Fibroblast of the aortic adventitia (primary cell): Measurements from ENCODE around the gene MIF4GD. TPM values are rescaled to one million over a fixed set of nuclear protein-coding genes. Genes with fewer than 3 reads are reported as not detected.
A peak's percentile ranks its signal among the peaks of the same experiment; 100 is the strongest.

Source experiments
- DNase-seq: peaks from one replicate; pipeline ENCODE4 v3.0.0-alpha.2; 2010; ENCODE audit warnings: low read depth
- H3K4me3 ChIP-seq: 2 replicates; pipeline ENCODE4 v1.5.1; 2011; ENCODE audit warnings: low read depth, mild to moderate bottlenecking, control low read depth, low read length, moderate library complexity
- total RNA-seq: library from RNA; depleted of rRNA; stranded (reverse); fragments of >200 nt; gene quantifications from 2 replicates; pipeline ENCODE4 v1.2.3, GENCODE V29; 2012; ENCODE audit warnings: low replicate concordance
- TF ChIP-seq, protein P1 (sequence below): IDR thresholded peaks from 2 replicates; pipeline ENCODE4 v1.5.1; 2011; ENCODE audit warnings: mild to moderate bottlenecking, low read length, control low read depth, inconsistent platforms; ENCODE audit not compliant: insufficient read depth

Gene MIF4GD
- total RNA-seq, 1 donor = 9.9 TPM

DNA sequence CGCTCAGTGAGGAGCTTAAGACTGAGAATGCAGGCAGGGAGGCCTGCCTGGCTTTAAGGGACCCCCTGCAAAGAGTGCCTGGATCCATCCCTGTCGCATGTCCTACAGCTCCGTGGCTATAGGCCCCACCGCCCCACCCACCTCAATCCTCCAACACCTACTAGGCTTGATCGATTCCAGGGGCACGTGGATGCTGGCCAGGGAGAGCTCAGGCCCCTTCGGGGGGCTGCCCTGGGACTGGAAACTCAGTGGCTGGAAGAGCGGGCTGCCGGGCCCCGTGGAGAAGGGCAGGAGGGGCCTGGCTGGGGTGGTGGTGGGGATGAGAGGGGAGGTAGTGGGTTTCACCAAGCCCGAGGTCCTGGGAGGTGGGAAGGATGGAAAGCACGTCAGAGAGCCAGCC, 31.8 kb downstream of the MIF4GD start:
- DNase-seq = no peak
- TF ChIP-seq, protein P1, sequence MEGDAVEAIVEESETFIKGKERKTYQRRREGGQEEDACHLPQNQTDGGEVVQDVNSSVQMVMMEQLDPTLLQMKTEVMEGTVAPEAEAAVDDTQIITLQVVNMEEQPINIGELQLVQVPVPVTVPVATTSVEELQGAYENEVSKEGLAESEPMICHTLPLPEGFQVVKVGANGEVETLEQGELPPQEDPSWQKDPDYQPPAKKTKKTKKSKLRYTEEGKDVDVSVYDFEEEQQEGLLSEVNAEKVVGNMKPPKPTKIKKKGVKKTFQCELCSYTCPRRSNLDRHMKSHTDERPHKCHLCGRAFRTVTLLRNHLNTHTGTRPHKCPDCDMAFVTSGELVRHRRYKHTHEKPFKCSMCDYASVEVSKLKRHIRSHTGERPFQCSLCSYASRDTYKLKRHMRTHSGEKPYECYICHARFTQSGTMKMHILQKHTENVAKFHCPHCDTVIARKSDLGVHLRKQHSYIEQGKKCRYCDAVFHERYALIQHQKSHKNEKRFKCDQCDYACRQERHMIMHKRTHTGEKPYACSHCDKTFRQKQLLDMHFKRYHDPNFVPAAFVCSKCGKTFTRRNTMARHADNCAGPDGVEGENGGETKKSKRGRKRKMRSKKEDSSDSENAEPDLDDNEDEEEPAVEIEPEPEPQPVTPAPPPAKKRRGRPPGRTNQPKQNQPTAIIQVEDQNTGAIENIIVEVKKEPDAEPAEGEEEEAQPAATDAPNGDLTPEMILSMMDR = no peak

DNA sequence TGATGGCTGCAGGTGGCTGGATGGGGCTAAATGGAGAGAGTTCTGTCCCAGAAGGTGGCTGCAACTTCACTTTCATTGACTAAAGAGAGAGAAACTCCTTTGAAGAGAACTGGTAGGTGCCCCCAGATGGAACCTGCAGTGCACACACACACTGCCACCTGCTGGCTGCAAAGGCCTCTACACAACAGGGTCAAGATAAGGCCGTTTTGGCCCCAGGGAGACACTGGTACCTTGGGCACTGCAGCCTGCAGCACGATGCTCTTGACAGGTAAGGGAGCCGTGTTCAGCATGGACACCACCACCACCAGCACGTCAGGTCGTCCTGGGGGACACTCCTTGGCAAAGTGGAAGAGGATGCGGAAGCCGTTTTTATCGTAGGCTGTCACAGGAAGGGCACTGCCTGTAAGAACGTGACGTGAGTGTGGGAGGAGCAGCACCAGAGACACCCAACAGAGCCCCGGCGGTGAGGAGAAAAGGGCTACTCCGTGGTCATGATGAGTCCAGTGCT, 32.3 kb downstream of the MIF4GD start:
- peak; percentile 64 for DNase-seq
- TF ChIP-seq, protein P1 = peak; percentile 84
- no peak overlapping the region for H3K4me3 ChIP-seq

More for the DNA sequence above, 31.8 kb downstream of the MIF4GD start:
- H3K4me3 ChIP-seq = no peak overlapping the region

DNA sequence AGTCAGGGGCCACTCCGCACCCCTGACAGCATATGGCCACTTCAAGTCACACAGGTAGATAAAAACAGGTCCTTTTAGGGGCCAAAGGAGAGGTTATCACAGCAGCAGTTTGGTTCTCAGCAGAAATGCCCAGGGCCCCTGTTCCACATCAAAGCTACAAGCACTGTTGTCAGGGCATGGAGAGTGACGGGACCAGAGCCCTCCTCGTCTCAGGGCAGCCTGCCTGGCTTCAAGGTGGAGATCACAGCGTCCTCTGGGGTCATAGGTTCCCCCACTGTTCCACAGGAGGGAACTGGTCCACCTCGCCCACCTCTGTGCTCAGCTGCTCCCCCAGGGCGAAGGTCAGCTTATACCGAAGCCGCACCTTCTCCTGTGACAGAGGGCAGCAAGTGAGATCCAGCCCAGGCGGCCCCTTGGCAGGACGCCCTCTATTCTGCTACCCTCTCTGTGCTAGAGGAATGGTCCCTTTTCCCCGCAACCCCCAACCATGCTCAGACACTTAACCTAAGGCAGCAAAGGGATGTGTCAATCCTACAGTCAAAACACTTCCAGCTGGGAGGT, 32.9 kb downstream of the MIF4GD start:
- DNase-seq = no peak
- no peak overlapping the region for H3K4me3 ChIP-seq
- TF ChIP-seq, protein P1 = no peak

DNA sequence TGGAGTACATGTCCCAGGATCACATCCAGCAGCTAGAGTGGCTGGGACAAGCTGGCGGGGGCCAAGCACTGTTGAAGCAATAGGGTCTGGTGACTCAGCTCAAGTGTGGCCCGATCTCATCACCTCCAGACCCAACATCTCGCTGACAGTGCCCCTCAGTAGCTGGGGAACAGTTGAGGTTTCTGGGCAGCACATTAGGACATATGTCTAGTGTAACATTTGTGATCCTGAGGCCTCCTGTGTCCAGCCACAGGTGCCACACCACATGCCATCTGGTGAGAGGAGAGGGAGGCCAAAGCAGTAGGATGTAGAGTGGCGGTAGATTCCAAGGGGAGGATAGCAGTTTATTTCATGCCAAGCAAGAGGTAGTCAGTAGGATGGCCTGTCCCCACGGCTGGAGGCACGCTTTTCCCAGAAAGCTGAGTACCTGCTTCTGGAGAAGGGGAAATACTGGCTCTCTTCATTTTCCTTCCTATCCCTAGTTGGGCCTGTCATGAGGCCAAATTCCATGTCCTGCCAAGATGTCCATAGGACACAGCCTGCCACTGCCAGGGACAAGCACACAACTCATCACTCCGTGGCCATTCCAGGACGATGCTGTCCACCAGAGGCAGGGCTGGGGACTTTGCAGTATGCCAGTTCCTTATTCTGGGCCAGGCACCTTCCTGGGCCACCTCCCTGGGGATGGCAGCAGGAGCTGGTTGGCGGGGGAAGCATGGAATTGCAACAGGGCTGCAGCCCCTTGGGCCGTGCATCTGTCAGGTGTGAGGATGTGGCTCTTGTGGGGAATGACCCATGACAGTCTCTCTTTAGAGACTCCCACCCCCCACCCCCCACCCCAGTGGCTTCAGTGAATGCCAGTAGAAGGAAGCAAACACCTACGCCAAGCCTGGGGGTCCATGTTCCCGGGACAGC, 33.7 kb downstream of the MIF4GD start:
- H3K4me3 ChIP-seq = no peak overlapping the region
- no peak for DNase-seq
- TF ChIP-seq, protein P1 = no peak

DNA sequence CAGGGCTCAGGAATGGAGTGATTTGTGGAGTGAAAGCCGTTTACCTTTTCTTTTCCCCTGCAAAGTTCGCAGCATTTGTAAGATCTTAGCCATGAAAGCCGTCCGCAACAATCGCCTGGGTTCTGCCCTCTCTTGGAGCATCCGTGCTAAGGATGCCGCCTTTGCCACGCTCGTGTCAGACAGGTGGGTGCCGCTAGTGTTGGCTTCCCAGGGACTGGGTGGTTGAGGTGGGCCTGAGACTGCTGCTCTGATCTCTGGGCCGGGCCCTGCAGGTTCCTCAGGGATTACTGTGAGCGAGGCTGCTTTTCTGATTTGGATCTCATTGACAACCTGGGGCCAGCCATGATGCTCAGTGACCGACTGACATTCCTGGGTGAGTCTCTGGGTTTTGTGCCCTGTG, 38.2 kb downstream of the MIF4GD start:
- TF ChIP-seq, protein P1 = no peak
- no peak overlapping the region for H3K4me3 ChIP-seq
- DNase-seq = no peak

DNA sequence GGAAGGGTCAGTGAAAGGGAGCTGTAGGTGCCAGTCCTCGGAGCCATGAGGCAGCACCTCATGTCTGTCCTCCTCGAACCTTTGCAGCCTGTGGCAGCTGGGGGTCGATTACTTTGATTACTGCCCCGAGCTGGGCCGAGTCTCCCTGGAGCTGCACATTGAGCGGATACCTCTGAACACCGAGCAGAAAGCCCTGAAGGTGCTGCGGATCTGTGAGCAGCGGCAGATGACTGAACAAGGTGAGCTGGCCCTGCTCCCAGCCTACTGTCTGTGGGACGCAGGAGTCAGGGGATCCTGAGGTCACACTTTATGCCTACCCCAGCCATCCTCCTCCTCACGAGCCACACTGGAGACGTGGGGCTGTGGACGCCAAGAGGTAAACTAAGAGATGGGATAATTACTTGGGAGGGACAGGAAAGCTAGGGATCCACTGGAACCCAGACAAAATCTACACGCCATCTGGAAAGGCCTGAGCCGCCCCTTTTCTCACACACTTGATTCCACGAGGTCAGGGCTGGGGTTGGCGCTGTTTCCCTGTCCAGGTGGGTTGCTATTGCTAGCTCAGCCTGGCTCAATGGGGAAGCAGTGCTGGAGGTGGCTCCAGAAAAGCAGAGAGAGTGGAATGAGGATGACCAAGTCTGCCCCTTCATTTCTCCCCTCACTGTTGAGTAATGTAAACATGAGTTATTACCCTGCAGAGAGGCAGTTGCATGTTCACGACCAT, 39.1 kb downstream of the MIF4GD start:
- H3K4me3 ChIP-seq = no peak overlapping the region
- no peak for DNase-seq
- TF ChIP-seq, protein P1 = no peak
